ENCODE measurements around the gene SLC25A30. TPM values are rescaled to one million over a fixed set of nuclear protein-coding genes. Genes with fewer than 3 reads are reported as not detected.

SLC25A30 gene
- total and polyA plus RNA-seq, 9 of the 15 experiments (the other 6 are each of a cell fraction or from before 2014, with no cell fraction given): 1.1 to 11.1 (median 5.6) TPM

GRCh38 chr13:45403081-45403480, 15.1 kb downstream of the SLC25A30 start (continued):
- TF ChIP-seq CHD4 (IDR thresholded peaks at IDR 0.05; ENCODE audit: insufficient read depth, insufficient replicate concordance, low read depth, low read length, poor library complexity, severe bottlenecking) (no peak), ZNF75A (CRISPR knock-in tag; IDR thresholded peaks at IDR 0.05) (no peak), TCF7 (IDR thresholded peaks at IDR 0.05; ENCODE audit: borderline replicate concordance) (no peak), ELF4 (CRISPR knock-in tag; IDR thresholded peaks at IDR 0.05) (no peak), SMAD3 (CRISPR knock-in tag; conservative IDR thresholded peaks at IDR 0.05) (no peak), RUNX1 (IDR thresholded peaks at IDR 0.05; ENCODE audit: low read depth) (no peak)

- DNase-seq (ENCODE audit: extremely low read depth in 1 of 4, low spot score in 3 of 4): no peak
- ChIA-PET CTCF (ENCODE audit: low intra/inter-chr PET ratio) (no interaction called here), POLR2A (interaction anchor here (0.9 kb wide), 1 partner anchor 15 kb away, joined by 4 read pairs; the partner anchor contains the start of gene SLC25A30)
- FAIRE-seq: no peak
- H3K9ac ChIP-seq (ENCODE audit: insufficient read depth in 1 of 2, low read depth in 2 of 2, low read length in 2 of 2): no peak overlapping the region
- no peak for ATAC-seq
- peaks cover 10% of the 10 kb centered on the region; the same call in 1 of the 3 replicates for H3K36me3 ChIP-seq (ENCODE audit: control insufficient read depth, insufficient read depth, low read length)
- H3K27me3 ChIP-seq (ENCODE audit: control insufficient read depth in 2 of 2, insufficient read depth in 2 of 2, low read length in 2 of 2): no peaks in the 10 kb centered on the region
- H3K4me3 ChIP-seq: no peak overlapping the region
- no peaks in the 10 kb centered on the region for H3K4me1 ChIP-seq (replicated peaks in 1 of 2; ENCODE audit: control insufficient read depth in 2 of 2, insufficient read depth in 2 of 2, low read length in 2 of 2)
- H4K20me1 ChIP-seq (replicated peaks; ENCODE audit: control insufficient read depth, insufficient read depth, low read length): no peaks in the 10 kb centered on the region
- H2AFZ ChIP-seq (ENCODE audit: low read depth, low read length): no peak overlapping the region
- H3K9me1 ChIP-seq (ENCODE audit: control insufficient read depth, insufficient read depth, low read length): no peaks in the 10 kb centered on the region
- no peak overlapping the region for H3K4me2 ChIP-seq (ENCODE audit: insufficient read depth, low read length)
- no peaks in the 10 kb centered on the region for H3K9me3 ChIP-seq (replicated peaks; ENCODE audit: control insufficient read depth, insufficient read depth, low read depth, low read length)
- no peaks in the 10 kb centered on the region for H3K79me2 ChIP-seq (ENCODE audit: control insufficient read depth, insufficient read depth, low read length)
- intact Hi-C loops (cut with micrococcal nuclease): no loop called here
- no TSS peak for BruUV-seq (replicated peaks)
- H3K27ac ChIP-seq (ENCODE audit: extremely low read depth, low read depth, low read length): no peak overlapping the region
- in situ Hi-C loops (cut with MboI): loop anchor here (10.0 kb wide), 1 partner anchor 348 kb away; no protein-coding TSS in a partner anchor
- WGBS (ENCODE audit: insufficient coverage, low coverage, missing lambda C conversion rate): 77% methylated on average over 3 of the region's 3 CpGs
- no peak for TF ChIP-seq ZNF282 (CRISPR knock-in tag; IDR thresholded peaks at IDR 0.05)
- no peak for TF ChIP-seq NR2F6 (CRISPR knock-in tag; IDR thresholded peaks at IDR 0.05)
- no peak for TF ChIP-seq SMARCB1 (IDR thresholded peaks at IDR 0.05; ENCODE audit: insufficient read length, low read depth)
- no peak for TF ChIP-seq ZFP30 (CRISPR knock-in tag; IDR thresholded peaks at IDR 0.05; ENCODE audit: borderline replicate concordance)
- TF ChIP-seq SNAPC5 (CRISPR knock-in tag; IDR thresholded peaks at IDR 0.05): no peak
- no peak for TF ChIP-seq CHAMP1 (IDR thresholded peaks at IDR 0.05)
- no peak for TF ChIP-seq STAT5B (CRISPR knock-in tag; IDR thresholded peaks at IDR 0.05)
- TF ChIP-seq FOXP4 (CRISPR knock-in tag; IDR thresholded peaks at IDR 0.05; ENCODE audit: borderline replicate concordance): no peak
- TF ChIP-seq EP400 (IDR thresholded peaks at IDR 0.05): no peak
- TF ChIP-seq BRF2 (IDR thresholded peaks at IDR 0.05; ENCODE audit: borderline replicate concordance, insufficient read depth, insufficient read length): no peak
- TF ChIP-seq FOXA3 (CRISPR knock-in tag; conservative IDR thresholded peaks at IDR 0.05 in 1 of 2, IDR thresholded peaks at IDR 0.05 in 1 of 2): no peak
Measured at GRCh38 chr13:45402641-45403040, 15.5 kb downstream of the SLC25A30 start.

All from K562 (cell line).